Cardiac fibroblast (primary cell): Measurements from ENCODE around the gene SLC38A11.
A peak's percentile ranks its signal among the peaks of the same experiment; 100 is the strongest.

ENCODE experiments used
- DNase-seq, 2 donors: peaks; one replicate each; pipeline versions ENCODE4 v3.0.0 to v3.0.0-alpha.2; 2010; ENCODE audit warnings: low read depth in 2 of 2
- H3K4me3 ChIP-seq, 2 donors: replicated peaks in 1 of 2; 1 replicate in 1 of 2; 2 replicates in 1 of 2; pipeline ENCODE4 v1.5.1; 2011; ENCODE audit warnings: low read depth in 2 of 2, low read length in 2 of 2, mild to moderate bottlenecking in 2 of 2, moderate library complexity in 1 of 2
- TF ChIP-seq, protein P1 (sequence below): IDR thresholded peaks from one replicate; pipeline ENCODE4 v1.5.1; 2011; ENCODE audit warnings: low read depth, mild to moderate bottlenecking, low read length, inconsistent platforms

The SLC38A11 gene

DNA sequence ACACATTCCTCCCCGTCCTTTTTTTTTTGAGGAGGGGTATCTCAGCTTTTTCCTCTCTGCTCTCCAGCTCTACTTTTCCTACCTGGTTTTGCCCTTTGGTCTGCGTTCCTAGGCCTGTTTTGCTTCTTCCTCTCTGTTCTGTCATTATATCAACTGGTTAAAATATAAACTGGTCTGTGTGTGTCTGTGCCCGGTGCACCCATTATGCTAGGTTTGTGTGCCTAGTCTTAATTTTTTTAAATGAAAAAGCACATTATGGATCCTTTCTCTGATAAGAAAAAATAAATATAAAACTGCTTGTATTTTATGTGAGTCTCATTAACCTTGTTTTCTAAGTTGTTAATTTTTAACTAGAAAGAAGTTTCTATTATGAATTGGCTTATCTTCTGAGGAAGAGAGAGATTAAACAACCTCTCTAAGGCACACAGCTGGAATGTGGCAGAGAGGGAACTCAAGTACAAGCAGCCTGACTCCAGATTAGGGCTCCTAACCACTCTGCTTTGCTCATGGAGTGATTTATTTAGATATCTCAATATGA, 17.4 kb downstream of the SLC38A11 start:
- no peak overlapping the region for H3K4me3 ChIP-seq
- peak in 1 of 2 donors; percentile 1 for DNase-seq
- TF ChIP-seq, protein P1, sequence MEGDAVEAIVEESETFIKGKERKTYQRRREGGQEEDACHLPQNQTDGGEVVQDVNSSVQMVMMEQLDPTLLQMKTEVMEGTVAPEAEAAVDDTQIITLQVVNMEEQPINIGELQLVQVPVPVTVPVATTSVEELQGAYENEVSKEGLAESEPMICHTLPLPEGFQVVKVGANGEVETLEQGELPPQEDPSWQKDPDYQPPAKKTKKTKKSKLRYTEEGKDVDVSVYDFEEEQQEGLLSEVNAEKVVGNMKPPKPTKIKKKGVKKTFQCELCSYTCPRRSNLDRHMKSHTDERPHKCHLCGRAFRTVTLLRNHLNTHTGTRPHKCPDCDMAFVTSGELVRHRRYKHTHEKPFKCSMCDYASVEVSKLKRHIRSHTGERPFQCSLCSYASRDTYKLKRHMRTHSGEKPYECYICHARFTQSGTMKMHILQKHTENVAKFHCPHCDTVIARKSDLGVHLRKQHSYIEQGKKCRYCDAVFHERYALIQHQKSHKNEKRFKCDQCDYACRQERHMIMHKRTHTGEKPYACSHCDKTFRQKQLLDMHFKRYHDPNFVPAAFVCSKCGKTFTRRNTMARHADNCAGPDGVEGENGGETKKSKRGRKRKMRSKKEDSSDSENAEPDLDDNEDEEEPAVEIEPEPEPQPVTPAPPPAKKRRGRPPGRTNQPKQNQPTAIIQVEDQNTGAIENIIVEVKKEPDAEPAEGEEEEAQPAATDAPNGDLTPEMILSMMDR: no peak

GRCh38 chr2:164935118-164936101, 19.9 kb downstream of the SLC38A11 start:
- no peak overlapping the region for H3K4me3 ChIP-seq
- TF ChIP-seq, protein P1: no peak
- DNase-seq: no peak

DNA sequence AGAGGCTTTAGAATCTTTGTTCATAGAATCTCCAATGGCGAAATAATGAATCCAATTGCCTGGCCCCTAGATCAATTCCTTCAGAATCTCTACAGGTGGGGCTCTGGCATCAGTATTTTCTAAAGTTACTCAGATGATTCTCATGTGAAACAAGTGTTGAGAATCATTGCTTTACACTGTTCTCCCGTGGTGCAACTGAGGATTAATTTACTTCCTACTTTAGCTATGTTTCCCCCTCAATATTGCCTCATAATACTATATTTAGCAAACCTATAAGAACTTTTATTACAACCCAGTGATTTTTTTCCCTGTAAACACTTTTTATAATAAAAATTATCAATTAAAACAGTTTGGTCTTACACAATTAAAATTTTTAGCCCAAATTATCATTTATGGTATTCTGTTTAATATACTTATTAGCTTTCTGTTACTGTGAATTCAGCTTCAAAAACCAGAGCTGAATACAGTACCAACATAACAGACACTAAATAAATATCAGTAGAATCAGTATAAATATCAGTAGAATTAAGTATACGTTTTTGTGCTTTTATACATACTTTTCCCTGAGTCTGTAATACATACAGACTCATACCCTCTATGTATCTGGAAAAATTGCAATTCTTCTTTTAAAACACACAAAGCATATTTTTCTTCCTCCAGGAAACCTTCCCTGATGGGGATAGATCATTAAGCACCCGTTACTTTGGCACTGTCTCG, 20.8 kb downstream of the SLC38A11 start:
- TF ChIP-seq, protein P1: no peak
- H3K4me3 ChIP-seq: no peak overlapping the region
- DNase-seq: no peak

DNA sequence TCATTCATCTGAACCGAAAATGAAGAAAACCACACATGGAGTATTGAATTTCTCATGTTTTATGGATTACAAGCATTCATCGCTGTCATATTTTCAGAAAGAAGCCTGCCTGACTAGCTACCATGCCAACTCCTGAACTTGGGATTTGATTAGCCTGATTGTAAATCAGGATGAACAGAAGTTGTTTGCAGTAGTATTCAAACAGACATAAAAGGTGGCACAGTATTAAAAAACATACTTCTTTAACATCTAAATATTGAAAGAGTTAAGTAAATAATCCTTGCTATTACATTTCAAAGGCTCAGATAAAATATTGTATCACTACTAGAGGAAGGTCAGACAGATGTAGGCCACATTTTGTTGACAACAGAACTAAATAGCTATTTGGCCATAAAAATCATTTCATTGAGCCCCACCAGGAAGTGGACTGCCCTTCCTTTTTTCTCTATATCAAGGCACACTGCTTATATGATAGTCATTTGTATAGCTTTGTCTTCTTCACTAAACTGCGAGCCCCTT, 21.6 kb downstream of the SLC38A11 start:
- DNase-seq: no peak
- TF ChIP-seq, protein P1: no peak
- no peak overlapping the region for H3K4me3 ChIP-seq

DNA sequence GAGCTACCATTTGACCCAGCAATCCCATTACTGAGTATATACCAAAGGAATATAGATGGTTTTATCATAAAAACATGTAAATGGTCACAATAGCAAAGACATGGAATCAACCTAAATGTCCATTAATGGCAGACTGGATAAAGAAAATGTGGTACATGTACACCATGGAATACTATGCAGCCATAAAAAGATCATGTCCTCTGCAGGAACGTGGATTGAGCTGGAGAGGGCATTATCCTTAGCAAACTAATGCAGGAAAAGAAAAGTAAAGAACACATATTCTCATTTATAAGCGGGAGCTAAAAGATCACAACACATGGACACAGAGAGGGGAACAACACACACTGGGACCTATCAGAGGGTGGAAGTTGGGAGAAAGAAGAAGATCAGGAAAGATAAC, 22.9 kb downstream of the SLC38A11 start:
- TF ChIP-seq, protein P1: no peak
- DNase-seq: no peak
- H3K4me3 ChIP-seq: no peak overlapping the region

GRCh38 chr2:164928101-164928673, 27.1 kb downstream of the SLC38A11 start:
- TF ChIP-seq, protein P1: no peak
- no peak for DNase-seq
- H3K4me3 ChIP-seq: no peak overlapping the region
